Fibroblast of skin of right quadriceps (primary cell): ENCODE measurements around the gene PLD1.
"Not testable (repeated sequence)": the region's sequence is repeated elsewhere in the genome, so short reads cannot be mapped to it uniquely, and the experiment has no call there.

ENCODE experiments used
- DNase-seq: peaks from one replicate; pipeline ENCODE4 v3.0.0-alpha.2; 2013

The PLD1 gene

GRCh38 chr3:171809861-171810628 lies at the start of gene PLD1:
Gene PLD1 (minus strand): TSS chr3:171810483. CDS start chr3:171738051, 72,432 bp downstream.
- DNase-seq, result peak; percentile 94

- not testable (repeated sequence) for DNase-seq
These were observed 48.5 kb upstream of the PLD1 start for GRCh38 chr3:171858770-171859169.

- no peak for DNase-seq
These were observed 44.5 kb upstream of the PLD1 start for GRCh38 chr3:171854649-171855305.

GRCh38 chr3:171851660-171852058 lies 41.4 kb upstream of the PLD1 start:
- peak; percentile 73 for DNase-seq

- DNase-seq, result no peak
These were observed 40.8 kb upstream of the PLD1 start for GRCh38 chr3:171850960-171851659.

- DNase-seq, result no peak
These were observed 40.2 kb upstream of the PLD1 start for GRCh38 chr3:171850320-171850959.

GRCh38 chr3:171849617-171850319 lies 39.5 kb upstream of the PLD1 start:
- DNase-seq, result no peak

- no peak for DNase-seq
These were observed 37.4 kb upstream of the PLD1 start for GRCh38 chr3:171847595-171848259.

GRCh38 chr3:171847133-171847532 lies 36.9 kb upstream of the PLD1 start:
- DNase-seq, result no peak

- DNase-seq, result peak; percentile 65
These were observed 36.3 kb upstream of the PLD1 start for GRCh38 chr3:171846597-171846996.

- DNase-seq, result no peak
These were observed 35.4 kb upstream of the PLD1 start for GRCh38 chr3:171845481-171846284.

- no peak for DNase-seq
These were observed 34.6 kb upstream of the PLD1 start for GRCh38 chr3:171844873-171845272.

- no peak for DNase-seq
These were observed 32.7 kb upstream of the PLD1 start, which contains the start of gene TMEM212 for GRCh38 chr3:171842864-171843518. Gene TMEM212 (plus strand): TSS chr3:171843349. CDS start chr3:171843384, 35 bp downstream.

GRCh38 chr3:171841620-171842000 lies 31.3 kb upstream of the PLD1 start:
- peak; percentile 57 for DNase-seq

GRCh38 chr3:171840811-171841619 lies 30.7 kb upstream of the PLD1 start:
- no peak for DNase-seq

GRCh38 chr3:171840445-171840810 lies 30.1 kb upstream of the PLD1 start:
- DNase-seq, result no peak

- DNase-seq, result no peak
These were observed 29.0 kb upstream of the PLD1 start for GRCh38 chr3:171839270-171839669.

GRCh38 chr3:171838218-171838720 lies 28.0 kb upstream of the PLD1 start:
- DNase-seq, result peak; percentile 61

GRCh38 chr3:171837698-171838097 lies 27.4 kb upstream of the PLD1 start:
- no peak for DNase-seq
